Measurements from ENCODE around the gene HOXD4.

The HOXD4 gene

GRCh38 chr2:176127774-176128072, 23.6 kb upstream of the HOXD4 start:
- no peak for DNase-seq

- no peak for DNase-seq
Observed at GRCh38 chr2:176128172-176128981, 23.0 kb upstream of the HOXD4 start.

- DNase-seq: peak; percentile 32 to 81
Observed at GRCh38 chr2:176128982-176129796, 22.2 kb upstream of the HOXD4 start, which contains the start of gene HOXD8. Gene HOXD8 (plus strand): TSS chr2:176129705. CDS start chr2:176130367, 662 bp downstream.

- DNase-seq: peak in 1 of 2 experiments; percentile 64
Observed at GRCh38 chr2:176129813-176130146, 21.6 kb upstream of the HOXD4 start.

GRCh38 chr2:176130147-176130956, 21.0 kb upstream of the HOXD4 start:
- peak in 1 of 2 experiments; percentile 50 for DNase-seq

- DNase-seq: no peak
Observed at GRCh38 chr2:176130957-176131847, 20.1 kb upstream of the HOXD4 start.

GRCh38 chr2:176131848-176132158, 19.5 kb upstream of the HOXD4 start:
- DNase-seq: no peak

- DNase-seq: no peak
Observed at GRCh38 chr2:176132205-176133171, 18.9 kb upstream of the HOXD4 start.

GRCh38 chr2:176133389-176133788, 18.0 kb upstream of the HOXD4 start:
- DNase-seq: no peak

- DNase-seq: no peak
Observed at GRCh38 chr2:176134035-176134434, 17.3 kb upstream of the HOXD4 start.

- DNase-seq: peak; percentile 7 to 21
Observed at GRCh38 chr2:176135035-176135440, 16.3 kb upstream of the HOXD4 start.

- DNase-seq: no peak
Observed at GRCh38 chr2:176136374-176137251, 14.7 kb upstream of the HOXD4 start.

GRCh38 chr2:176137252-176137580, 14.1 kb upstream of the HOXD4 start:
- no peak for DNase-seq

- DNase-seq: no peak
Observed at GRCh38 chr2:176137906-176138305, 13.4 kb upstream of the HOXD4 start.

- no peak for DNase-seq
Observed at GRCh38 chr2:176138526-176138922, 12.8 kb upstream of the HOXD4 start.

- no peak for DNase-seq
Observed at GRCh38 chr2:176138923-176139660, 12.3 kb upstream of the HOXD4 start.

GRCh38 chr2:176139661-176140512, 11.5 kb upstream of the HOXD4 start:
- peak in 1 of 2 experiments; percentile 41 for DNase-seq

- peak; percentile 34 to 56 for DNase-seq
Observed at GRCh38 chr2:176140513-176141317, 10.6 kb upstream of the HOXD4 start.

Measured in SW 1271 (cell line).